Transverse colon (tissue), 4 donors: ENCODE measurements around the gene FER1L5.

ENCODE experiments used
- CTCF ChIP-seq, 5 experiments: fragments of 200-600 bp in 3 of 5; fragments of 450-650 bp in 2 of 5; sonication (generic) in 3 of 5; IDR thresholded peaks; 1 replicate in 2 of 5; 2 replicates in 3 of 5; pipeline ENCODE4 v1.5.1; 2016 to 2017; ENCODE audit warnings: antibody characterized with exemption in 5 of 5, inconsistent platforms in 3 of 5, mild to moderate bottlenecking in 2 of 5, moderate library complexity in 1 of 5
- POLR2A ChIP-seq: fragments of 450-650 bp; IDR thresholded peaks from one replicate; pipeline ENCODE4 v1.6.1; 2016; ENCODE audit warnings: antibody characterized with exemption, mild to moderate bottlenecking, moderate library complexity
- POLR2AphosphoS5 ChIP-seq, 3 donors: sonication (generic); formaldehyde crosslinking; IDR thresholded peaks; one replicate each; pipeline ENCODE4 v1.6.1; 2016; ENCODE audit warnings: antibody characterized with exemption in 3 of 3

DNA sequence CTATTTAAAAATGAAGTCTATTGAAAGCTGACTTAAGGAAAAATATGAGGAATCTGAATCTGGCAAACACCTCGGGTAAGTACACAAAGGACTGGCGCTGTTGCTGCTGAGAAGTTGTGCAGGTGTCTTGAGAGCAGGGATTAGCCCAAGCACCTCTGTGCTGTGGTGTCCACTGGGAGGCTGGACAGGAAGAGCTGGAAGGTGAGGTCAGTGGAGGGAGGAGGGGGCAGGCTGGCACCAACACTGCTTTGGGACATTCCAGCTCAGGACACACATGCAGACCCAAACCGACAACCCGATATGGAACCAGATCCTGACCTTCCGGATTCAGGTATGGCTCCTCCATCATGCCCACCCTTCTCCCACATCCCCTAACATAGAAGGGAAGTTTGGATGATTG, 20.6 kb downstream of the FER1L5 start:
- TF ChIP-seq POLR2A (no peak), CTCF (IDR thresholded peaks at IDR 0.05) (no peak), POLR2AphosphoS5 (IDR thresholded peaks at IDR 0.05) (no peak)
